ENCODE results near the gene FHIT. TPM values are rescaled to one million over a fixed set of nuclear protein-coding genes. Genes with fewer than 3 reads are reported as not detected.

Gene FHIT
- total and polyA plus RNA-seq, 10 of the 15 experiments (the other 5 are each of a cell fraction or from before 2014, with no cell fraction given), result 4.2 to 14.9 (median 9.4) TPM

- POLR2A ChIA-PET, result no interaction called here
- 72% methylated on average over 5 of the region's 5 CpGs for WGBS (ENCODE audit: insufficient coverage, insufficient replicate concordance, low lambda C conversion rate, missing lambda C conversion rate)
- DNase-seq (ENCODE audit: low read depth, low spot score) (no peak), ATAC-seq (no peak), FAIRE-seq (no peak)
- RAD21 ChIA-PET (ENCODE audit: unreplicated experiment), result no interaction called here
- Histone ChIP-seq H3K4me2 (ENCODE audit: control insufficient read depth, insufficient read depth) (no peak overlapping the region), H3K4me1 (ENCODE audit: control insufficient read depth, insufficient read depth, low read length) (no peaks in the 10 kb centered on the region), H3K9ac (ENCODE audit: control insufficient read depth, insufficient read depth, low read length) (no peak overlapping the region), H3K27me3 (replicated peaks in 1 of 2; ENCODE audit: control insufficient read depth in 2 of 2, insufficient read depth in 2 of 2, low read length in 1 of 2) (no peaks in the 10 kb centered on the region; a peak in 1 of 4 replicates), H3K79me2 (ENCODE audit: control insufficient read depth, insufficient read depth, low read length) (no peaks in the 10 kb centered on the region), H3K27ac (ENCODE audit: control insufficient read depth, insufficient read depth) (no peak overlapping the region), H3K9me3 (replicated peaks; ENCODE audit: control insufficient read depth, insufficient read depth, low read length) (no peaks in the 10 kb centered on the region), H3K36me3 (ENCODE audit: control insufficient read depth in 2 of 2, insufficient read depth in 2 of 2, low read length in 1 of 2) (no peaks in the 10 kb centered on the region), H3K4me3 (no peak overlapping the region), H4K20me1 (ENCODE audit: control insufficient read depth, insufficient read depth) (no peaks in the 10 kb centered on the region), H2AFZ (ENCODE audit: control insufficient read depth, low read depth, low read length) (no peak overlapping the region)
- SMC1A ChIA-PET (ENCODE audit: uncharacterized antibody, unreplicated experiment), result interaction anchor here (1.2 kb wide), 1 partner anchor 95 kb away, joined by 3 read pairs; no protein-coding TSS in a partner anchor
- CTCF ChIA-PET, result no interaction called here
- in situ Hi-C loops (cut with MboI) (no loop called here), intact Hi-C loops (cut with micrococcal nuclease; ENCODE audit: unreplicated experiment) (no loop called here)
- BruUV-seq (replicated peaks), result no TSS peak
- TF ChIP-seq HDGF (IDR thresholded peaks at IDR 0.05) (no peak), RUNX3 (IDR thresholded peaks at IDR 0.05; ENCODE audit: low read length) (no peak), ZBTB33 (IDR thresholded peaks at IDR 0.05) (no peak), MEF2B (IDR thresholded peaks at IDR 0.05; ENCODE audit: partially characterized antibody, poor library complexity, severe bottlenecking) (no peak), KLF5 (IDR thresholded peaks at IDR 0.05; ENCODE audit: partially characterized antibody) (no peak), PAX5 (IDR thresholded peaks at IDR 0.05; ENCODE audit: borderline replicate concordance, low read depth, low read length) (no peak), ZNF207 (IDR thresholded peaks at IDR 0.05; ENCODE audit: borderline replicate concordance) (no peak), HCFC1 (IDR thresholded peaks at IDR 0.05; ENCODE audit: low read length) (no peak), SMARCA5 (IDR thresholded peaks at IDR 0.05) (no peak), BRCA1 (IDR thresholded peaks at IDR 0.05; ENCODE audit: low read depth, low read length) (no peak), BHLHE40 (IDR thresholded peaks at IDR 0.05; ENCODE audit: borderline replicate concordance in 1 of 2, low read depth in 2 of 2, low read length in 1 of 2) (no peak), BCL11A (IDR thresholded peaks at IDR 0.05; ENCODE audit: low read depth, low read length) (no peak), KDM1A (IDR thresholded peaks at IDR 0.05; ENCODE audit: borderline replicate concordance) (no peak), ZBTB11 (CRISPR knock-in tag; IDR thresholded peaks at IDR 0.05) (no peak), TBL1XR1 (IDR thresholded peaks at IDR 0.05; ENCODE audit: low read depth, low read length) (no peak), MTA3 (IDR thresholded peaks at IDR 0.05; ENCODE audit: borderline replicate concordance, low read length) (no peak), GABPA (IDR thresholded peaks at IDR 0.05; ENCODE audit: low read depth) (no peak), ZNF24 (IDR thresholded peaks at IDR 0.05) (no peak)
- TF ChIP-seq, protein P1, sequence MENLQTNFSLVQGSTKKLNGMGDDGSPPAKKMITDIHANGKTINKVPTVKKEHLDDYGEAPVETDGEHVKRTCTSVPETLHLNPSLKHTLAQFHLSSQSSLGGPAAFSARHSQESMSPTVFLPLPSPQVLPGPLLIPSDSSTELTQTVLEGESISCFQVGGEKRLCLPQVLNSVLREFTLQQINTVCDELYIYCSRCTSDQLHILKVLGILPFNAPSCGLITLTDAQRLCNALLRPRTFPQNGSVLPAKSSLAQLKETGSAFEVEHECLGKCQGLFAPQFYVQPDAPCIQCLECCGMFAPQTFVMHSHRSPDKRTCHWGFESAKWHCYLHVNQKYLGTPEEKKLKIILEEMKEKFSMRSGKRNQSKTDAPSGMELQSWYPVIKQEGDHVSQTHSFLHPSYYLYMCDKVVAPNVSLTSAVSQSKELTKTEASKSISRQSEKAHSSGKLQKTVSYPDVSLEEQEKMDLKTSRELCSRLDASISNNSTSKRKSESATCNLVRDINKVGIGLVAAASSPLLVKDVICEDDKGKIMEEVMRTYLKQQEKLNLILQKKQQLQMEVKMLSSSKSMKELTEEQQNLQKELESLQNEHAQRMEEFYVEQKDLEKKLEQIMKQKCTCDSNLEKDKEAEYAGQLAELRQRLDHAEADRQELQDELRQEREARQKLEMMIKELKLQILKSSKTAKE (IDR thresholded peaks at IDR 0.05; ENCODE audit: low read depth, poor library complexity, severe bottlenecking), result no peak
- TF ChIP-seq, protein P2, sequence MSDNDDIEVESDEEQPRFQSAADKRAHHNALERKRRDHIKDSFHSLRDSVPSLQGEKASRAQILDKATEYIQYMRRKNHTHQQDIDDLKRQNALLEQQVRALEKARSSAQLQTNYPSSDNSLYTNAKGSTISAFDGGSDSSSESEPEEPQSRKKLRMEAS (IDR thresholded peaks at IDR 0.05; ENCODE audit: low read depth, low read length), result no peak
Observed at GRCh38 chr3:59762941-59763340, 1488.3 kb downstream of the FHIT start.
